ENCODE data around the gene PLXNA1.

The PLXNA1 gene

GRCh38 chr3:127003175-127003555, 20.2 kb downstream of the PLXNA1 start:
- DNase-seq: no peak

- DNase-seq: no peak
These were observed 20.8 kb downstream of the PLXNA1 start for GRCh38 chr3:127003601-127004280.

DNA sequence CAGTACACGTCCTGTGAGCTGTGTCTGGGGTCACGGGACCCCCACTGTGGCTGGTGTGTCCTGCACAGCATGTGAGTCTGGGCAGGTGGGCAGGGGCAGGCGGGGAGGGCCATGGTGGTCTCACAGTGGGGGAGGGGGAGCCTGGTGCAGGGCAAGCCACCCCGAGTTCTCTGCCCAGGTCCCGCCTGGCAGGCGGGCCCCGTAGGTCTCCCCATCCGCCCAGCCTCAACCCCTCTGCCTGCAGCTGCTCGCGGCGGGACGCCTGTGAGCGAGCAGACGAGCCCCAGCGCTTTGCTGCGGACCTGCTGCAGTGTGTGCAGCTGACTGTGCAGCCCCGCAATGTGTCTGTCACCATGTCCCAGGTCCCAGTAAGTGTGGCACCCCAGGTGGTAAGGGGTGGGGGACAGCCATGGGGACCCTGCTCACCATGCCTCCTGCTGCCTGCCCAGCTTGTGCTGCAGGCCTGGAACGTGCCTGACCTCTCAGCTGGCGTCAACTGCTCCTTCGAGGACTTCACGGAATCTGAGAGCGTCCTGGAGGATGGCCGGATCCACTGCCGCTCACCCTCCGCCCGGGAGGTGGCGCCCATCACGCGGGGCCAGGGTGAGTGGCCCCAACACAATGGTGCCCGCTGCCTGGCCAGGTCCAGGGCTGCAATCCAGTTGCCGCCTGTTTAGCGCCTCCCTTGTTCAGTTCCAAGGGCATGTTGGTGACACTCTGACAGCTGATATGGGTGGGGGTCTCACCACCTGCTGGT, 21.9 kb downstream of the PLXNA1 start:
- no peak for DNase-seq

- no peak for DNase-seq
These were observed 23.1 kb downstream of the PLXNA1 start for GRCh38 chr3:127005864-127006500.

GRCh38 chr3:127006781-127007436, 24.0 kb downstream of the PLXNA1 start:
- DNase-seq: no peak

DNA sequence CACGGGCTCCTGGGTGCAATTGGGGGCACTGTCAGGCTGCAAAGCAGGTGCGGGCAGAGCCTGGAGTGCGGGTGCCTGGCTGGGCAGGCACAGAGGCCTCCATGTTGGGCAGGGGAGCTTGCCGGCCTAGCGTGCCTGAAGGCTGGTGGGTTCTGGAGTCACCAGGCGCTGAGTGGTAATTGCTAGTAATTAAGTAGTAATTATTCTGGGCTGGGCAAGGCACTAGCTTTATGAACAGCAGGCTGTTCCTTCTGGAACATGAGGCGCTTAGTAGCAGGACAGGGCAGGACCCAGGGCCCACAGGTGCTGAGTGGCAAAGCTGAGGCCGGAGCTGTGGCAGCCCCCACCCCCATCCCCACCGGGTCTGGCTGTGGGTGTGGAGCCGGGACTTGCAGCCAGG, 25.3 kb downstream of the PLXNA1 start:
- no peak for DNase-seq

- no peak for DNase-seq
These were observed 26.6 kb downstream of the PLXNA1 start for GRCh38 chr3:127009531-127009930.

GRCh38 chr3:127011270-127011992, 28.5 kb downstream of the PLXNA1 start:
- no peak for DNase-seq

GRCh38 chr3:127012091-127012490, 29.2 kb downstream of the PLXNA1 start:
- DNase-seq: no peak

DNA sequence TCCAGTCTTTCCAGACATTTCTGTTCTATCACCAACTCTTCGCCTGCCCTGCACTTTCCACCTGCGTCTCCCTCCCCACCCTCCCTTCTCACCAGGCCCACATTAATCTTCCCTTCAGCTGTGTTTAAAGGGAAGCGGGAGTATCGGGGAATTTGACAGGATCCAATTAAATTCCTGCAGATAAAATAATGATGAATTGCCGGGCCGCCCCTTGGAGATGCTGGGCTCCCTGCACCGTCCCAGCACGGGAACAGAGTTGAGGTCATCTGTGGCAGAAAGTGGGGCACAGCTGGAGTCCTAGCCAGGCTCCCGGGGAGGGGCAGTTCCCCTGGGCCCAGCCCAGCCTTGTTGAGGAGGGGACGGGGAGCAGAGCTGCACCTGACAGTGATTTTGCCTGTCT, 30.3 kb downstream of the PLXNA1 start:
- DNase-seq: no peak

DNA sequence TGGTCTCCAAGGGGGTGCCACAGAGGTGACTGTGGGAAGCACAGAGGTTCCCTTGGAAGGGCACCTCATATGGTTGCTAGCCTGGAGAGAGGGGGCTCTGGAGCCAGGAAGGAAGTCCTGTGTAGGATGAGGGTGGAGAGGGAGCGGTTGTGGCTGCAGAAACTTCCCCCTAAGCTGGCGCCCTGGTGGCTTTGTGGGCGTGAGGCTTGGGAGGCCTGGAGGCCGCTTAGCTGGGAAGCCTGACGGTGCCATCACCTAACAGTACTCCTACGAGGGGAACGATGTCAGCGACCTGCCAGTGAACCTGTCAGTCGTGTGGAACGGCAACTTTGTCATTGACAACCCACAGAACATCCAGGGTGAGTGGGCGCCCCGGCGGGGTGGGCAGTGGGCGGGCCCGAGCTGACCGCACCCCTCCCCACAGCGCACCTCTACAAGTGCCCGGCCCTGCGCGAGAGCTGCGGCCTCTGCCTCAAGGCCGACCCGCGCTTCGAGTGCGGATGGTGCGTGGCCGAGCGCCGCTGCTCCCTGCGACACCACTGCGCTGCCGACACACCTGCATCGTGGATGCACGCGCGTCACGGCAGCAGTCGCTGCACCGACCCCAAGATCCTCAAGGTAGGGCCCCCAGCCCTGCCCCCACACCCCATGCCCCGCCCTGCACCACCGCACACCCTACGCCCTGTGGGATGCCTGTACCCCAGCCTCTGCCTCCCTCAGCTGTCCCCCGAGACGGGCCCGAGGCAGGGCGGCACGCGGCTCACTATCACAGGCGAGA, 31.0 kb downstream of the PLXNA1 start:
- DNase-seq: no peak

- DNase-seq: no peak
These were observed 31.8 kb downstream of the PLXNA1 start for GRCh38 chr3:127014536-127015281.

GRCh38 chr3:127015282-127016042, 32.5 kb downstream of the PLXNA1 start:
- no peak for DNase-seq

GRCh38 chr3:127016043-127016343, 33.1 kb downstream of the PLXNA1 start:
- DNase-seq: no peak

DNA sequence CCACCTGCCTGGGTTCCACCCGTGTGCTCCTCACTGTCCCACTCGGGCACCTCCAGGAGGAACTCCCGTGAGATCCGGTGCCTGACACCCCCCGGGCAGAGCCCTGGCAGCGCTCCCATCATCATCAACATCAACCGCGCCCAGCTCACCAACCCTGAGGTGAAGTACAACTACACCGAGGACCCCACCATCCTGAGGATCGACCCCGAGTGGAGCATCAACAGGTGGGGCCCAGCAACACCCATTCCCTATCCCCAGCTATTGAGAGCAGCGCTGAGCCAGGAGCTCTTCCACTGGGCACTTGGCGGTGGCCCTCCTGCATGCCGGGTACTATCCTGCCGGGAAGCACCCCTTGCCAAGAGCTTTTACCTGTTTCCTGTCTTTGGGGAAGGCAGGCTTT, 33.5 kb downstream of the PLXNA1 start:
- no peak for DNase-seq

GRCh38 chr3:127017229-127017628, 34.3 kb downstream of the PLXNA1 start:
- no peak for DNase-seq

- no peak for DNase-seq
These were observed 34.9 kb downstream of the PLXNA1 start for GRCh38 chr3:127017781-127018180.

- DNase-seq: no peak
These were observed 35.5 kb downstream of the PLXNA1 start for GRCh38 chr3:127018306-127018828.

DNA sequence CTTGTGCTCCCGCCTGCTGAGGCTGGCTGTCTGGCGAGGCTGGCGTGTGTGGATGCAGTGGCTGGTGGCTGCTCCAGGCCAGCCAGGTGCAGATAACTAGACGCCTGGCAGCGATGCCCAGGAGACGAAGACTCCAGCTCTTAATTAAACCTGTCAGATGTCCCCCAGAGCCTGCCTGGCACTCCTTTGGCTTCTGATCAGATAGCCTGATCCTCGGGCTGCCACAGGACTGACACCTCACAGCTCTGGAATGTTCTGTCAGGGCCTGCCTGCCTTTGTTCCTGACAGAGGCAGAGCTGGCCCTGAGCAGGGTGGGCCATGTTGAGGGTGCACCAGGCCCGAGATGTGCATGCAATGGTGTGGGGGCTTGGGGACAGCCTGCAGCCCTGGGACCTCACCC, 36.5 kb downstream of the PLXNA1 start:
- DNase-seq: no peak

- no peak for DNase-seq
These were observed 37.6 kb downstream of the PLXNA1 start for GRCh38 chr3:127020543-127020942.

- DNase-seq: no peak
These were observed 39.9 kb downstream of the PLXNA1 start for GRCh38 chr3:127022849-127023248.

Data from activated T-cell treated with anti-CD3 and anti-CD28 coated beads, Interleukin-2, amount 50 U/mL, for 1 hour (primary cell).